ENCODE measurements around the gene CAV1.

Gene CAV1

DNA sequence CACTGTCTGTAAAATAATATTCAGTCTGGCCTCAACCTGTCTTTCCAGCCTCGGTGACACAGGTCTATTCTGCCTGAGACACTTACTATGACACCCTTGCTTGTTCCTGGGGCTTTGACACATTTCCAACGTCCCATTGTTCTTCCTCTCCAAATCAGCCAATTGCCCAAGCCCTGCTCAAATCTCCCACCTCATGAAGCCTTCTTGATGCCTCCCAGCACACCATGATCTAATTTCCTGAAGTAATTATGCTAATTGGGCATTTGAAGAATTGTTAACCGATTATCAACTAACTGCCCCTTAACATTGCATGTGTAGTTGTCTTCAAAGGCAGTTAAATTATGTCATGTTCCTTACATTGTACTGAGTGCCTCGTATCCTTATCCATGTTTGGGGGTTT lies 33.1 kb downstream of the CAV1 start:
- DNase-seq (ENCODE audit: low read depth): no peak

DNA sequence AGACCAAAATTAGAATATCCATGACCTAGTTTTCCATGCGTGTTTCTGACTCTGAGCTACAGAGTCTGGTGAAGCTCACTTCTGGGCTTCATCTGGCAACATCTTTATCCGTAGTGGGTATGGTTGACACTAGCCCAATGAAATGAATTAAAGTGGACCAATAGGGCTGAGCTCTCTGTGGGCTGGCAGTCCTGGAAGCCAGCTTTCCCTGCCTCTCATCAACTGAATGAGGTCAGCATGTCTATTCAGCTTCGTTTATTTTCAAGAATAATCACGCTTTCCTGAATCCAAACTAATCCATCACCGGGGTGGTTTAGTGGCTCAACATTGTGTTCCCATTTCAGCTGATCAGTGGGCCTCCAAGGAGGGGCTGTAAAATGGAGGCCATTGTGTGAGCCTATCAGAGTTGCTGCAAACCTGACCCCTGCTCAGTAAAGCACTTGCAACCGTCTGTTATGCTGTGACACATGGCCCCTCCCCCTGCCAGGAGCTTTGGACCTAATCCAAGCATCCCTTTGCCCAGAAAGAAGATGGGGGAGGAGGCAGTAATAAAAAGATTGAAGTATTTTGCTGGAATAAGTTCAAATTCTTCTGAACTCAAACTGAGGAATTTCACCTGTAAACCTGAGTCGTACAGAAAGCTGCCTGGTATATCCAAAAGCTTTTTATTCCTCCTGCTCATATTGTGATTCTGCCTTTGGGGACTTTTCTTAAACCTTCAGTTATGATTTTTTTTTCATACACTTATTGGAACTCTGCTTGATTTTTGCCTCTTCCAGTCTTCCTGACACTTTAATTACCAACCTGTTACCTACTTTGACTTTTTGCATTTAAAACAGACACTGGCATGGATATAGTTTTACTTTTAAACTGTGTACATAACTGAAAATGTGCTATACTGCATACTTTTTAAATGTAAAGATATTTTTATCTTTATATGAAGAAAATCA lies 35.5 kb downstream of the CAV1 start:
- DNase-seq (ENCODE audit: low read depth): no peak

DNA sequence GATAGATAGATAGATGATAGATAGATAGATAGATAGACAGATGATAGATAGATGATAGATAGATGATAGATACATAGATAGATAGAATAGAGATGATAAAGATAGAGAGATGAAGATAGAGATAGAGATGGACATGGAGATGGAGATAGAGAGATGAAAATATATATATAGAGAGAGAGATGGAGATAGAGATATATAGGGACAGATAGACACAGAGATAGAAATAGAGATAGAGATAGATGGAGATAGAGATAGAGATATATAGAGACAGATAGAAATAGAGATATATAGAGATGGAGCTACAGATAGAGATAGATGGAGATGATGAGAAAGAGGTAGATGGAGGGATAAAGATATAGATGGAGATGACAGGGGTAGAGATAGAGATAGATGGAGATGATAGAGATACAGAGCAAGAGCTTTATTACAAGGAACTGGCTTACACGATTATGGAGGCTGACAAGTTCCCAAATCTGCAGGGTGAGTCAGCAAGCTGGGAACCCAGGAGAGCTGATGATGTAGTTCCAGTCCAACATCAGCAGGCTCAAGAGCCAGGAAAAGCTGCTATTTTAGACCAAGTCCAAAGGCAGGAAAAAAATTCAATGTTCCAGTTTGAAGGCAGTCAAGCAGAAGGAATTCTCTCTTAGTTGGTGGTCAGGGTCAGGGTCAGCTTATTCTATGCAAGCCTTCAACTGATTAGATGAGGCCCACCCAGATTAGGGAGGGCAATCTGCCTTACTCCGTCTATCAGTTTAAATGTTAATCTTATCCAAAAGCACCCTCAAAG lies 37.1 kb downstream of the CAV1 start:
- DNase-seq (ENCODE audit: low read depth): no peak

DNA sequence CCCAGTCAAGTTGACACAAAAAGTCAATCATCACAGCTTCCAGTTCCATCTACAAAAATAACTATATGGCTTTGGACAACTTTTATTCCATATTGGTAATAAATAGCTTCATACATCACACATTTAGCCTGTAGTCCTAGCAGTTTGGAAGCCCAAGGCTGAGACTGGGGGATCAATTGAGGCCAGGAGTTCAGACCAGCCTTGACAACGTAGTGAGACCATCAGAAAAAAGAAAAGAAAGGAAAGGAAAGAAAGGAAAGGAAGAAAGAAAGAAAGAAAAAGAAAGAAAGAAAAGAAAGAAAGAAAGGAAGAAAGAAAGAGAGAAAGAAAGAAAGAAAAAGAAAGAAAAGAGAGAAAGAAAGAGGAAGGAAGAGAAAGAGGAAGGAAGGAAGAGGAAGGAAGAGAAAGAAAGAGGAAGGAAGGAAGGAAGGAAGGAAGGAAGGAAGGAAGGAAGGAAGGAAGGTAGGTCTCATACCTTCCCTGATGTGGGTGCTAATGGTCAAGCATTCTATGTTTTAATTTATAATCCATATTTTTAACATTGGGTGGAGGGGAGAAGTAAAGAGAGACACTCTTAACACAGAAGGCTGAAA lies 37.8 kb downstream of the CAV1 start:
- no peak for DNase-seq (ENCODE audit: low read depth)

DNA sequence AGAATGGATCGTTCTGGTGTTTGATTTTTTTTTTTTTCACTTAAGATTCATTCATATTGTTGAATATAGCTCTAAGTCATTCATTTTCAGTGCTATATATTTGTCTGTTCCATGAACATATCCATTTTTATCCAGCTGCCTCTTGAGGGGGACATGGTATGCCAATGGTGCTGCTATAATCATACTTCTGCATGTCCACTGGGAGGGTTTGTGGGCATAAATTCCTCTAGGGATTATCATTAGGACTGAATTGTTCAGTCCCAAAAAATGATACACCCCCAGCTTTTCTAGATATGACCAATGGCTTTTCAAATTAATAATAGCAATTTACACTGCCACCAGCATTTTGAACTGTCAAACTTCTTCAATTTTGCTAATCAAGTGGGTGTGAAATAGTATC lies 41.1 kb downstream of the CAV1 start:
- DNase-seq (ENCODE audit: low read depth): no peak

DNA sequence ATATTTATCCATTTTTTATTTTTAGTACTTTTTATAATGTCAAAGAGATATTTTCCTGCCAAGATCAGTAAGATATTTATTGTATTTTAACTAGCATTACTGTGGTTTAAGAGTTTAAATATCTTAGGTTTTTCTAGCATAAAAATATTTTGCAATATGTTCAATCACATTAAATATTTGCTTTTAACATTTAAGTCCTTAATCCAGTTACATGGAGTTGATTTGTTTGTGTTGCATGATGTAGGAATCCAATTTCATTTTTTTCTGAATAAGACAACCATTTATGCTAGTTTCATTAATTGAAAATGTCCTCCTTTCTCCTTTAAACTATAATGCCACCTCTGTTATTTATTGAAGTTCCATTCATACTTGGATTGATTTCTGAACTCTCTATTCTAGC lies 41.8 kb downstream of the CAV1 start:
- DNase-seq (ENCODE audit: low read depth): no peak

DNA sequence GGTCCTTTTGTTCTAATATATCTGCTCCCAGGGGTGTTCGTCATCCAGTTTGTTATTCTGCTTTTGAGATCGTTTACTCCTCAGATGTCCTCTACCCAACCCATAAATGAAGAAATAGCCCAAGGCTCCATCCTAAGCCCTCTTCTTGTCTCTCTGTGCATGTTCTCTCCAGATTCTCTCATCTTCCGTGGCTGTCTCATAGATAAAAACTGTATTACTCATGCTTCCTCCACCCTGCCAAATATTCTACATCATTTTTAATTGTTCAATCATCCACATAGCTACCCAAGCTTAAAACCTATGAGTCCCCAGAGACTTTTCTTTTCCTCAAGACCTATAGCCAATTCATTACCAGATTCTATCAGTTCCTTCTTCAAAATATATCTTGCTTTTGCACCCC lies 44.9 kb downstream of the CAV1 start:
- DNase-seq (ENCODE audit: low read depth): peak; percentile 95

DNA sequence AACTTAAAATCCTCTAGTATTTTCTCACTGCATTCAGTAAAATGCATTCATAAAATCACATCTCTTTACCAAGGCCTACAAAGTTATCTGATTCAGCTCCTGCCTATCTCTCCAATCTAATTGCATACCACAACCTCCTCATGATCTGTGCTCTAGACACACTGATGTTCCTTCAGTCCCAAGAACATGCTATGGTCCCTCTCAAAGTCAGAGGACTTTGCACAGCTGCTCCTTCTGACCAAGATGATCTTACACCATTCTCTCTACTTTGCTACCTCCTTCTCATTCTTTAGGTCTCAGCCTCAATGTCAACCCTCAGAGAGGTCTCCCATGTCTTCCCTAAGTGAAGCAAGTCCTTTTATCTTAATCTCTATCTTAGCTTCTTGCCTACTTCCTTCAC lies 45.5 kb downstream of the CAV1 start:
- DNase-seq (ENCODE audit: low read depth): no peak

DNA sequence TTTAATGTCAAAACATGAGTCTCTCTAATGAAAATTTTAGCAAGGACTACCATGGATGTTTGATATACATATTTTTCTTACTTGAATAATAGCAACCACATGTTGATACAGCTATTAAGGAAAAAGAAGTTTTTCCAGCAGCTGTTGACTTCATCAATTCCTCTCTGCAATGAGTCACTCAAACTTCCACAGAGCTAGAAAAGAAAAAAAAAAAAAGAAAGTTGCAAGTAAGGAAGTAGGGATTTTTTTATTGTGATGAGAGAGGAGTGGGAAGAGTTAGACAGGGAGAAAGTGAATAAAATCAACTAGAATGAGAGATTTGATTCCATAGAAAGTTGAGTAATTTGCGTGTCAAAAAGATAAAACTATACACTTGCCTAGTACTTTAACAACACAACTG lies 46.2 kb downstream of the CAV1 start:
- peak; percentile 84 for DNase-seq (ENCODE audit: low read depth)

DNA sequence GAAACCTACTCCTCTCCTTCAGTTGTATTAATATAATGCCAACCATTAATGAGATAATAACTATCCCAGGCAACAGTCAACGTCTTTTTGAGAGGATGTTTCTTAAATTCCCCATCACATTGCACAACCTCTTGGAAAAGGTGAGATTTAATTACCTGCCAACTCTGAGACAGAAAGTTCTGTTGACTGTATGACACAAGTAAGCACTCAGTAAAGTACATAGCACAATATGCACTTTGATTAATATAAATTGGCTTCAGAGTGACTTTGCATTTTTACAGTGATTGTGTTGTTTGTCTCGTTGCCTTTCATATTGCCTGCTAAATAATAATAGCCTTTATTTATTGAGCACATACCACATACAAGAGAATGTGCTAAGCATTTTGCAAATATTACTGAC lies 46.7 kb downstream of the CAV1 start:
- no peak for DNase-seq (ENCODE audit: low read depth)

DNA sequence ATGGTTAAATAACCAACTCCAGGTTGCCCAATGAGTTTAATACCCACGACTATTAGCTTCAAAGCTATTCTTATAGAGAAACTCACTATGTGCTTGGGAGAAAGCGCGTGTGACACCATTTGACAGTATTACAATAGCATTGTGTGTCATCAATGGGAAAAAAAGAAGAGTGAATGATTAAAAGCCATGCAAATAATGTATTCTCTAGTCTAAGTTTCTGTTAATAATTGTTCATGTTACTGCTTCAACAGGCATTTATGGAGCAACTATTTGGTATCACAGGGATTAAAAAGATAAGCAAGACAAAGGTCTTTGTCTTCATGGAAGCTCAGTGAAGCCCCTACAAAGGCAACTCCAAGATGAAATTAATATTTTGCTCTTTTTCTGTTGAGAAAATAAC lies 47.2 kb downstream of the CAV1 start:
- no peak for DNase-seq (ENCODE audit: low read depth)

DNA sequence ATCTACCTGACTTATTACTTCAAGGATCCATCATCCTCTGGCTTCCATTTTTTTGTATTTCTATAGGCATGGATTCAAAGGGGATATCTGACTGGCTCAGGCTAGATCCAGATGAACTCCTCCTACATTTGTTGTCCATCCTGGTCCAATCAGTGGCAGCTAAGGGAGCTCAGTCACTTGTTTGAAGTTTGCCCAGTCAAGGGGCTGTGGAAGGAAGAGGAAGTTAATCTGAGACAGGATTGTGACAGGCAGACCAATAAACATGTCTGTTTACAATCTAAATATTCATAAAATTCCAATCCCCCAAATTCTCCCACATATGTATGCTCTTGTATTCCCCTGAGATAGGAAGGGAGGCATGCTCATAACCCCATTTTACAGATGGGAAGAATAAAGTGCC lies 48.7 kb downstream of the CAV1 start:
- DNase-seq (ENCODE audit: low read depth): no peak

DNA sequence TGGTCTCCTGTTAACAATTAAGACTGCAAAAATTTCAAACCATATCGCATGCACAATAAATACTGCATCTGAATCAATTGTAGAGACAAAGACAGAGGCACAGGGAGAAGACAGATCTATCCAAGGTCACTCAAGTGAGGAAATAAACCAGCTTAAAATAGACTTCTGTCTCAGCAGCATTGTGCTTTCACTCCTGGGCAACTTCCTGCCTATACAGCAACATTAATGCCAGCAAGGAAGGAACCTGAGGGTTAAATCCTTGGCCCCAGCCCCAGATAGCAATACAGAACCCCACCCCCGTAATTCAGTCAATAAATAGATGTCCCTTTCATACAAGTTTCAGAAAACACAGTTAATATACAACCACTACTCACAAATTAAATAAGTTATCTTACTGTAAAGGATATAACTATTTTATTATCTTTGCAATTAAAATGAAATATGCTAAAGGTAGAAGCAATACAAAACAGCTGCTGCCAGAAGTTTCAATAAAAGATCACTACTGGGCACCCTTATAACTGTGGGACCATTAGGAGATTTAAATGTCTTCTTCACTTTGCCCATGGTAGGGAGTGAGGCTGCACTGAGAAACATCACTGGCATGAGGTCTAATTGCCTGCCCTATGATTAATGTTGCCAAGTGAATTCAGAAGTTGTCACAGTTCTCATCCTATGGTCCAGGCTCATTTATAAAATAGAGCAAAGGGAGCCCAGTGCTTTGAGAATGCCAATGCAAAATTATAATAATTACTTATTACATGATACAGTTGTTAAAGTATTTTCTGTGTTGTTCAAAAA lies 49.4 kb downstream of the CAV1 start:
- no peak for DNase-seq (ENCODE audit: low read depth)

DNA sequence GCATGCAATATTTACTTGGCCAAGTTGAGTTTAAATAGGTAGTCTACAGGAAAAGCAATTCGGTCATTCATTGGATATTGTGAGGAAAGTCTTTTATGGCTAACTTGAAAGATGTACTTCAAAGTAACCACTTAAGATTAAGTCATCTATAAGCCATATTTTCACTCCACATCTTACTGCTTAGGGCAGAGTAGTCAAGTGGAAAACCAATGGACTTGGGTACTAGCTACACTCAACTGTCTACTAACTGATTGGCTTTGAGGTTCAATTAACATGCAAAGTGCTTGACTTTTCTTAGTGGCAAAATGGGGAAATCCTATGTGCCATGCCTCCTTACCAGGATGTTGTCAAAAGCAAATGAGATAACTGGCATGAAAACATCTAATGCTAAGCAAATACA lies 51.0 kb downstream of the CAV1 start:
- DNase-seq (ENCODE audit: low read depth): no peak

DNA sequence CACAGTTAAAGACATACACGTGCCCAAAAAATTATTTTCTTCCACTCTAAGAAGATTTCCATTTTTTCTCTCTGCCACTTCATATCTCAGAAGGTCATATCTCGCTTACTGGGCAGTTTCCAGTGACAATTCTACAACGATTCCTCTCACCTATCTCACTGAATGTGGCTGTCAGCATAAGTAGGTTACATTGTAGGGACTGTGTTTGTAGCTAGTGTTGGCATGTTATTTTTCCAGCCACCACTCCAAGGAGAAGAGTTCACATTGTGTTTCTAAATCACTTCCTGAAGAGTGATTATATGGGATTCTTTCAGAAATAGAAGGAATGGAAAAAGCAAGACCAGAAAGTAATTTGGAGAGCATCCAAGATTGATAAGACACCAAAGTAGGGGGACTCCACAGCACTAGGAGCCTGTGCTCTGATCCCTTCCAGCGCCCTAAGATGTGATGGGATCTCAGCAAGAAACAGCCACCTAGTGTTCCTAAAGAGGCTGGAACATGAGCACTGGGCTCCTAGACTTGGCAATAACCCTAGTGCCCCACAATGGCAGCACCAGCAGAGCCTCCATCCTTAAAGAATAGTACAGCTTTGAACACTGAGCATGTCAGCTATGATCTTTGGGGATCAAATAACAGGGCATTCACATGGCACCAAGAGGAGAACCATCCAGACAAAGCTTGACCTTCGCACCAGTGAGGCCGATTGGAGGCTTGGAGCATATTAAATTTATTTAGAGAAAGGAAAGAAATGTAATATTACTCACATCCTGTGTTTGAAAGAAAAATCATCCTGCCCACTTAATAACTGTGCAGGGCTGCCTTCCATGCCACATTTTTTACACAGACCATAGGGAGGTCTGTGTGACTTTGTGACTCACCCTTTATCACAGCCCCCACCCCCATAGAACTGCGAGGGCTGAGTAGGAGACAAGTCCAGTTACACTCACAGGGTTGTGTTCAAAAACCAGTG lies 51.8 kb downstream of the CAV1 start:
- peak; percentile 94 for DNase-seq (ENCODE audit: low read depth)

DNA sequence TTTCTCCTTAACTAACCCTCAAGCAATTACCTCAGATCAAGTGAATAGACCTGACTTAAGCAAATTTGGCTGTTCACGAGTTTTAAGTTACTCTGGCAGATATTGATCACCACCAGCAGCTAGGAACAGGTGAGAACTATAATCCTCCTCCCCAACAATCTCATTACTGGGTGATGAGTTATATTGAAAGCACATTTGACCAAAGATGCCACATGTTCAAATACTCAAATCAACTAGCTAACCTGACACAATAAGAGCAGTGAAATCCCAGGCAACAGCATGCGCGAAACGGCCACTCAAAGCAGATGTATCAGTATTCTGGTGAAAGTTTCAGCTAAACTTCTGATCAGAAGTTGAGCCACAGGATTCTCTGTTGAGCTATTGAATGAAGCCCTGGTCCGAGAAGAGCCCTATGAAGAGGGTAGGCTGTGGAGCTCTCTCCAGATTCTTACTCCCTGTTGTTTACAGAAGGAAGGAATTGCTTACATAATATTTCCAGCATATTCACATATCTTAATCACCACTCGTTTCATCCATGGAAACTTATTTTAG lies 52.6 kb downstream of the CAV1 start:
- peak; percentile 47 for DNase-seq (ENCODE audit: low read depth)

DNA sequence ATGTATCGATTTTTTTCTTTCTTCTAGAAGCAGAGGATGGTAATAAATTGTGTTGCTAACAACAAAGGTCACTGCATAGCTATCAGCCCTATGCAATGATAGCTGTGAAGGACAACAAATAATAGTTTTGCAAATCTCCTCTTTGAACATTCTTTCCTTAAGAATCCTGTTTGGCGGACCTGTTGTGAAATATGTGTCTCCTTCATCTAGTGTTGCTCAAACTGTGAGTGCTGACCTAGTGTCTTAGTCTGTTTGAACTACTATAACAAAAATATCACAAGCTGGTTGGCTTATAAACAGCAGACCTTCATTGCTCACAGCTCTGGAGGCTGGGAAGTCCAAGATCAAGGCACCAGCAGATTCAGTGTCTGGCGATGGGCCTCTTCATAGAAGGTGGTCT lies 53.7 kb downstream of the CAV1 start:
- DNase-seq (ENCODE audit: low read depth): peak; percentile 87

DNA sequence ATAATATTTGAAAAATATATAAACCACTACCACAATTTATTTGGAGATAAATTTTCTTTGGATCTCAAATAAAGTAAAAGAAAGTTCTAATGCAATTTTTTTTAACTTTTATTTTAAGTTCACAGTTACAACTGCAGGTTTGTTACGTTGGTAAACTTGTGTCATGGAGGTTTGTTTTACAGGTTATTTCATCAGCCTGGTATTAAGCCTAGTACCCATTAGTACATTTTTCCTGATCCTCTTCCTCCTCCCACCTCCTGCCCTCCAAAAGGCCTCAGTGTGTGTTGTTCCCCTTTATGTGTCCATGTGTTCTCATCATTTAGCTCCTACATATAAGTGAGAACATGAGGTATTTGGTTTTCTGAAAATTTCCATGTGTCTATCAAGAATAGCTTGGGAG lies 54.5 kb downstream of the CAV1 start:
- no peak for DNase-seq (ENCODE audit: low read depth)

DNA sequence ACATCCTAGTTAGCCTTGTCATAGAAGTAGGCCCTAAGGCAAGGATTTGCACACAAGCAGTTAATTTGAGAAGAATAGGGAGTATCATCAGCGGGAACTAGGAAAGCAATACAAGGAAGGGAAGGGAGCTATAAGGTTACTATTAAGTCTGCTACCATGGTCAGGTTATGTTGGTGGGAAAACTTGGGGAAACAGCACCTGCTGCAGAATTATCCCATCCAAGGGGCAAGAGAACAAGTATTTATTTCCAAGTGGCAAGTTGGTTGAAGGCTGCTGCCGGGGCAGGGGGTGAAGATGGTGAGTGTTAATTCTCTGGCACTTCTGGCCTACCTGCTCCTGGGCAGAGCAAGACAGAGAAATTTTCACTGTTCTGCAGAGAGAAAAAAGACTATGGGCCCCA lies 55.0 kb downstream of the CAV1 start:
- DNase-seq (ENCODE audit: low read depth): no peak

DNA sequence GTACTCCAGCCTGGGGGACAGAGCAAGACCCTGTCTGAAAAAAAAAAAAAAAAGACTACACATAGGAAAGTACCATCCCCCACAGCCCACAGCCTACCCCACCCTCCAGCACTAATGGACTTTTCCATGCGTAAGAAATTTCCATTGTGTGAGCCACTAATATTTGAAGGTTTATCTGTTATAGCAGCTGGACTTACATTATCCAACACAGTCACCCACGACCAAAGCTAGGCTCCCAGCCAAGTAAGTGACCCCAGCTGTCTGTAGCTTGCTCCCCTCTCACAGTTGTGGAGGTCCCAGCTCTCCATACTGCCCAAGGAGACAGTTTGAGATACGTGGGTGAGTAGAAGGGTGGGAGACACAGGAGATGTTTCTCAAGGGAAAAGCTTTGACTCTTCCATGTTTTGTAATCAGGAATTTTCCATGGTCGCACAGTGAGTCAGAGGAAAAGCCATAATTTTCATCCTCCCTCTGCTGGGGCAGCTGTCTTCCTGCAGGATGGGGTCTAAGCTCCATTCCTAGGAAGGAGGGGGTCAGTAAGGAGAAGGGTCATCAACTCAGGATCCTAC lies 57.4 kb downstream of the CAV1 start:
- DNase-seq (ENCODE audit: low read depth): peak; percentile 30
